Measurements from ENCODE around the gene CCDC170. TPM values are rescaled to one million over a fixed set of nuclear protein-coding genes. Genes with fewer than 3 reads are reported as not detected.

The CCDC170 gene
- total RNA-seq, 1 donor from 2014 or later, result 4.5 TPM

DNA sequence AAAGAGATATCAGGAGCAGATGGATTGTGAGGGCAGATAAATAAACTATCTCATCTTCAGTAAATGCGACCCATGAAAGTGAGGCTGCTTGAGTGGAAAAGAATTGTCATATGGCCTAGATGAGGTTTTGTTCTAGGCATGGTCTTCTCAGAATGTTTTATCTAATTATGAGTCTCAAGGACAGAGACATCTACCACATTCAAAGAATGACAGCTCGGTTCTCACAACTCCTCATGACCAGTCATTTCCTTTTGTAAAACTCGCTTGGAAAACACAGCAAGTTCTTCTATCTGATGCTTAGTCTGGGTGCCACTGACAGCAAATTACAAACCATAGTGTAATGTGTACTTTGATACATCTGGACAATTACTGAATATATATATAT is 140.5 kb downstream of the CCDC170 start:
- no peak for ATAC-seq
- intact Hi-C loops (cut with DNase I), result no loop called here
- no peak for DNase-seq (ENCODE audit: low spot score)

DNA sequence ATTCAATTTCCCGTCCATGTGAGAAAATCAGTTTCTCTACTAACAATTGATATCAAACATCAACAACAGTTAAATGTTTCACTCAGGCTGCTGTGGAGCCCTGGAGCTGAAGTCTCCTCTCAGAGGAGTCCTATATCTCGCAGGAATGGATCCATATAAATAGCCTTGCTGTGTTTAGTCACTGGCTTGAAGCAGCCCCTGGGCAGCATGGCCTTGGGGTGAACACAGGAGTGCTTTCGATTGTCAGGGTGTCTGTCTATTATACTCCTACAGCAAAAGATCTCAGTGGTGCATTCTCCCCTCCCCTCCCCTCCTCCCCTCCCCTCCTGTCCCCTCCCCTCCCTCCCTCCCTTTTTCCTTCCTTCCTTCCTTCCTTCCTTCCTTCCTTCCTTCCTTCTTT is 141.9 kb downstream of the CCDC170 start:
- intact Hi-C loops (cut with DNase I), result no loop called here
- DNase-seq (ENCODE audit: low spot score) (no peak), ATAC-seq (no peak)

GRCh38 chr6:151637814-151638213 is 144.0 kb downstream of the CCDC170 start:
- DNase-seq (ENCODE audit: low spot score), result no peak
- intact Hi-C loops (cut with DNase I), result no loop called here
- no peak for ATAC-seq

DNA sequence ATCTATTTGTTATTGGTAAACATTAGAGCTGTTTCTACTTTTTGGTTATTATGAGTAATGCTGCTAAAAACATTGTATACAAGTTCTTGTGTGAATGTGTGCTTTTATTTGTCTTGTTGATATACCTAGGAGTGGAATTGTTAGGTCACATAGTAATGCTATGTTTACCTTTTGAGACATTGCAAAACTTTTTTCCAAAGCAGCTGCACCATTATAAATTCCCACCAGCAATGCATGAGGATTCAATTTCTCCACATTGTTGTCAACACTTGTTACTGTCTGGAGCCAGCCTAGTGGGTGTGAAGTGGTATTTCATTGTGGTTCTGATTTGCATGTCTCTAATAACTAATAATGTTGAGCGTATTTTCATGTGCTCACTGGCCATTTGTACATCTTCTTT is 145.9 kb downstream of the CCDC170 start:
- intact Hi-C loops (cut with DNase I), result no loop called here
- no peak for DNase-seq (ENCODE audit: low spot score)
- ATAC-seq, result no peak

GRCh38 chr6:151641028-151641427 is 147.2 kb downstream of the CCDC170 start:
- no peak for ATAC-seq
- intact Hi-C loops (cut with DNase I), result no loop called here

GRCh38 chr6:151647976-151648639 is 154.3 kb downstream of the CCDC170 start:
- intact Hi-C loops (cut with DNase I), result no loop called here
- no peak for ATAC-seq
- no peak for DNase-seq (ENCODE audit: low spot score)

More at GRCh38 chr6:151641028-151641427, 147.2 kb downstream of the CCDC170 start:
- DNase-seq (ENCODE audit: low spot score), result no peak

- DNase-seq (ENCODE audit: low spot score) (no peak), ATAC-seq (no peak)
- intact Hi-C loops (cut with DNase I), result no loop called here
These were observed 156.0 kb downstream of the CCDC170 start for GRCh38 chr6:151649835-151650234.

DNA sequence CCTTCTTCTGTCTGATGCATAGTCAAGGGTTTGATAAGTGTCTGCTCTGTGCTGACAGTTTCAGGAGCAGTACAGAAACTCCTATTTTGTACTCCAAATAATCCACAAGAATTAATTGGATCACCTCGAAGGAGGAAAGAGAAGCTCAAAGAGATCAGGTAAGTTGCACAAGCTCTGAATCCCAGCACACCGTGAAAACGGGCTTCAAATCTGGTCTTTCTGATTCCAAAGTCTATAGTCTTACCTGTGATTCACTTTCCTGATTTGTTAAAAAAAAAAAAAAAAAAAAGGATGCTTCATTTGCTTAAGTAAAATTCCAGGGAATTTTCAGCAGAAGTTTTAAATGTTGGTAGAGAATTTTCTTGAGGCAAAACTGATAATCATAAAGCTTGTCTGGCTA is 157.8 kb downstream of the CCDC170 start:
- intact Hi-C loops (cut with DNase I), result no loop called here
- DNase-seq (ENCODE audit: low spot score) (no peak), ATAC-seq (no peak)

DNA sequence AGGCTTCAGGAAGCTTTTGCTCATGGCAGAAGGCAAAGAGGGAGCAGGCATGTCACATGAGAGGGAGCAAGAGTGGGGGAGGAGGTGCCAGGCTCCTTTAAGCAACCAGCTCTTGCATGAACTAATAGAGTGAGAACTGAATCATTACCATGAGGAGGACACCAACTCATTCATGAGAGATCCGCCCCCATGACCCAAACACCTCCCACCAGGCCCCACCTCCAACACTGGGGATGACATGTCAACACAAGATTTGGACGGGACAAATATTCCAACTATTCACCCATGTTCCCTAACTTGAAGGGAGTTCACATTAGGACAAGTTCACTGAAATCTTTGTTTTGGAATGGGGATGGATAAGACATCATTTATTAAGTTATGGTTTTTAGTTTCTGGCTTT is 158.5 kb downstream of the CCDC170 start:
- intact Hi-C loops (cut with DNase I), result no loop called here
- DNase-seq (ENCODE audit: low spot score), result no peak
- ATAC-seq, result peak; percentile 83

GRCh38 chr6:151655099-151655498 is 161.3 kb downstream of the CCDC170 start:
- ATAC-seq, result no peak
- intact Hi-C loops (cut with DNase I), result no loop called here
- no peak for DNase-seq (ENCODE audit: low spot score)

DNA sequence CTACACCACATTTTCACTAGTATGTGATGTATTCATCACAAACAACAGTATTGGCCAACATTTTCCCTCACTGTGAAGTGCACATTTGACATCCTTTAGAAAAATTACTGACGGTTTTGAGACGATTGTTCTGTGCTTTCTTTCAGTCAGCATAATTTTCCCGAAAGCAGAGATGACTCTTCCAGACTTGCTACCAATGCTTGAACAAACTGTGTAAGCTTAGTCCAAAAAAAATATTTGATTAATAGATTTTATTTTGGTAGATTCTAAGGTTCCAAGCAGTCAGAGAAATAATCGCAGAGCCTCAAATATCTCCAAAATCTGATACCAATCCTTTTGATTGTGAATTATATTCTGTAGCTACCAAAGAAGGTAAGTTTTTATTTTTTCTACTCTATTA is 162.6 kb downstream of the CCDC170 start:
- ATAC-seq, result no peak
- no peak for DNase-seq (ENCODE audit: low spot score)
- intact Hi-C loops (cut with DNase I), result no loop called here

DNA sequence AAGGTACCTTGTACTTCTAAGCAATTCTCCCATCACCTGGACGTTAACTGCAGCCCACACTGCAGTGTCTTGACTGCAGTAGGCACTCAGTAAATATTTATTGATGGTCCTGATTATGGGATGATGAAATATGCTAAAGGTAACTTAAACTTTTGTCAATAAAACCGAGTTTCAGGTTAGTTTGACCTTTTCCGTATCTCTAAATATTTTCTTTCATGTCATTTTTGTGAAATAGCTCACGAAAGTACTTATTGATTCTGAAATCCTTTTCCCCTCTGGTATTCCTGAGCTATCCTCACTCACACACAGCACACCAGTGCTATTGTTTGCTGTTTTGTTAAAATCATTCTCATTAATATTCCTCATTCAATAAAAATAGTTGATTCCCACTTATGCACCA is 164.3 kb downstream of the CCDC170 start:
- intact Hi-C loops (cut with DNase I), result no loop called here
- no peak for ATAC-seq

GRCh38 chr6:151659212-151659611 is 165.4 kb downstream of the CCDC170 start:
- ATAC-seq (no peak), DNase-seq (ENCODE audit: low spot score) (no peak)
- intact Hi-C loops (cut with DNase I), result no loop called here

More for the DNA sequence above, 164.3 kb downstream of the CCDC170 start:
- DNase-seq (ENCODE audit: low spot score), result no peak

DNA sequence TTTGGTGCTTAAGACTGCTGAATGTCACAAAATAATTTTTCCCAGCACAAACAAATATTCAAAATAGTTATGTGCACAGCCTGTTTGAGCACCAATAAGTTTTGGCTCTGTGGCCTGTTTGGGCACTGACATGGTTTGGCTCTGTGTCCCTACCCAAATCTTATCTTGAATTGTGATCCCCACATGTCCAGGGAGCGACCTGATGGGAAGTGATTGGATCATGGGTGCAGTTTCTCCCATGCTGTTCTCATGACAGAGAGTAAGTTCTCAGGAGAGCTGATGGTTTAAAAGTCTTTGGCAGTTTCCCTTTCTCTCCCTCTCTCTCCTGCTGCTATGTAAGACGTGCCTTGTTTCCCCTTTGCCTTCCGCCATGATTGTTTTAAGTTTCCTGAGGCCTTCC is 167.7 kb downstream of the CCDC170 start:
- no peak for ATAC-seq
- intact Hi-C loops (cut with DNase I), result no loop called here
- DNase-seq (ENCODE audit: low spot score), result no peak

DNA sequence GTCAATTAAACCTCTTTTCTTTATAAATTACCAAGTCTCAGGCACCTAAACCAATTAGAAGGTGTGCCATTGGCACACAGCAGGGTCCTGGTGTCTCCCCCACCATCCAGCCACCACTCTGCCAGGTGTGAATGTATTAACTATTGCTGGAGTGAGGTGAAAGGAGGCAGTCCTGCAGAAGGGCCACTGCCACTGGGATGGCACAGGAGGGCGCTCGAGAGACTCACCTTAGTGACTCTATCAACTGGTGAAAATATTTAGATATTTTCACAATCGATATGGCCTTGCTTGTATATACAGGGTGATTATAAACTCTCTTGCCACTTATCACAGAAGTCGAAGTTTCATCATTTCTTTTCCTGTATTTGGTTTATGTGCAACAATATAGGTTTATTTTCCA is 168.1 kb downstream of the CCDC170 start:
- ATAC-seq (no peak), DNase-seq (ENCODE audit: low spot score) (no peak)

GRCh38 chr6:151663559-151663958 is 169.7 kb downstream of the CCDC170 start:
- ATAC-seq, result no peak
- DNase-seq (ENCODE audit: low spot score), result no peak
- intact Hi-C loops (cut with DNase I), result no loop called here

More for the DNA sequence above, 168.1 kb downstream of the CCDC170 start:
- intact Hi-C loops (cut with DNase I), result no loop called here

DNA sequence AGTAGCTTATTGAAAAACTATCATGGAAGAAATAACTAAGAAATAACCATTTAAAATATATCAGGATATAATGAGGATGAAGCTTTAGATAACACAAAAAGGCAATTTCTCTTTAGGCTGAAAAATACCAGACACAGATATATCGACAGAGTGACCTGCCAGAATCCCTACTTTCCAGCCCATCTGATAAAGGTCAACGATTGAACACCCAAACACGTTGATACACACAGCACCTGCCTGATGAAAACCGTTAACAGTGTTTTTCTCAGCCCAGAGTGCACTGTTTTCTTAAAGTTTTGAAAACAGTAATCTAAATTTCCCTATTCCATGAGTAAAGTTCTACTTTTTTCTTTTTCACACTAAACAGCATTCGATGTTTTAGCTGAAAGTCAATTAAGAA is 170.6 kb downstream of the CCDC170 start:
- intact Hi-C loops (cut with DNase I), result no loop called here
- ATAC-seq, result no peak

GRCh38 chr6:151665329-151665728 is 171.5 kb downstream of the CCDC170 start:
- ATAC-seq (peak; percentile 60), DNase-seq (ENCODE audit: low spot score) (no peak)
- intact Hi-C loops (cut with DNase I), result no loop called here

More for the DNA sequence above, 170.6 kb downstream of the CCDC170 start:
- no peak for DNase-seq (ENCODE audit: low spot score)

DNA sequence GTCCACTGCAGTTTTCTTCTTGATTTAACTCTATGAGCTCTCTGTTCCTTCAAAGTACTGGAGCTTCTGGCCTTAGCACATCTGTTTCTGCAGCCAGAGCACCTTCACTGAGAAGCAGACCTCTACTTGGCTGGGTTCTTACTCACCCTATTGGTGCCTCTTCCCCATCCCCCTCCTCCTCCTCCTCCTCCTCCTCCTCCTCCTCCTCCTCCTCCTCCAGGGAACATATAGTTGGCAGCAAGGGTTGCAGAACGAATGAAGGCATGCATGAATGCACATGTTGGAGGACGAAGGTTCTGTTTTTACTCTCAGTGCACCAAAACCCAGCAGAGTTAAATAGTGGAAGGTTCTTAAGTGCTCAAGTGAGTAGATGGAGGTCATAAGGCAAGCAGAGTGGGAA is 172.7 kb downstream of the CCDC170 start:
- intact Hi-C loops (cut with DNase I), result no loop called here
- no peak for DNase-seq (ENCODE audit: low spot score)
- ATAC-seq, result no peak

- ATAC-seq (no peak), DNase-seq (ENCODE audit: low spot score) (no peak)
- intact Hi-C loops (cut with DNase I), result no loop called here
These were observed 175.4 kb downstream of the CCDC170 start for GRCh38 chr6:151669208-151669560.

DNA sequence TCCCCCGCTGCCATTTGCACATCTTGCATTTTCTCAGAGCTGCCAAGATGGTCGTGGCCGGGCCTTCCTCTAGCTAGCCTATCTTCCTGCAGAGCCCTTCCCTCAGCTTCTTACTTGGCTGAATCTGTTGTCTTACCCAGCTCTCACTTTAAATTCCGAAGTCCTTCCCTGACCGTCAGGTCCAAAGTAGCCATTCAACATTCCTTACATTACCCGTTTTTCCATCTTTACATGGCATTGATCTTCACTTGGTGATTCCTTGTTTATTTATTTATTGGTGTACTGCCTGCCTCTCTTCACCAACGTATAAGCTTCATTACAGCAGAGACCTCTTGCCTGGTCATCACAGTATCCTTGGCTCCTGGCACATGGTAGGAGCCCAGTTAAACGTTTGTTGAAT is 176.3 kb downstream of the CCDC170 start:
- intact Hi-C loops (cut with DNase I), result no loop called here
- no peak for ATAC-seq
- DNase-seq (ENCODE audit: low spot score), result no peak
